H9 (cell line): ENCODE results near the gene NCOA1. TPM values are rescaled to one million over a fixed set of nuclear protein-coding genes. Genes with fewer than 3 reads are reported as not detected.

Experiments used
- DNase-seq: peaks from one replicate; pipeline ENCODE4 v3.0.0-alpha.2; 2017
- H2AFZ ChIP-seq: one replicate; pipeline ENCODE4 v1.6.1; 2013; ENCODE audit warnings: mild to moderate bottlenecking, low read length, control low read depth, moderate library complexity
- H2AK5ac ChIP-seq: 2 replicates; pipeline ENCODE4 v1.6.1; 2013; ENCODE audit warnings: low read length, control low read depth, mixed read lengths; ENCODE audit not compliant: insufficient read length
- H2BK120ac ChIP-seq: one replicate; pipeline ENCODE4 v1.6.1; 2013; ENCODE audit warnings: low read depth, mild to moderate bottlenecking, low read length, control low read depth, inconsistent platforms; ENCODE audit not compliant: poor library complexity, severe bottlenecking
- H2BK12ac ChIP-seq: 2 replicates; pipeline ENCODE4 v1.6.1; 2013; ENCODE audit warnings: low read length, control low read depth, mixed read lengths, low read depth; ENCODE audit not compliant: insufficient read length
- H2BK15ac ChIP-seq: 2 replicates; pipeline ENCODE4 v1.6.1; 2013; ENCODE audit warnings: low read depth, low read length, control low read depth
- H2BK20ac ChIP-seq: one replicate; pipeline ENCODE4 v1.6.1; 2013; ENCODE audit warnings: low read depth, mild to moderate bottlenecking, low read length, control low read depth, inconsistent platforms; ENCODE audit not compliant: poor library complexity, severe bottlenecking
- H2BK5ac ChIP-seq: 2 replicates; pipeline ENCODE4 v1.6.1; 2013; ENCODE audit warnings: low read length, control low read depth, mixed read lengths; ENCODE audit not compliant: insufficient read length
- H3K14ac ChIP-seq: 2 replicates; pipeline ENCODE4 v1.6.1; 2013; ENCODE audit warnings: low read length, control low read depth; ENCODE audit not compliant: insufficient read depth
- H3K18ac ChIP-seq: 2 replicates; pipeline ENCODE4 v1.6.1; 2013; ENCODE audit warnings: low read depth, mild to moderate bottlenecking, mixed read lengths, low read length, control low read depth; ENCODE audit not compliant: insufficient read length
- H3K23ac ChIP-seq: 2 replicates; pipeline ENCODE4 v1.6.1; 2013; ENCODE audit warnings: low read length, control low read depth, mixed read lengths, low read depth; ENCODE audit not compliant: insufficient read length
- H3K23me2 ChIP-seq: 2 replicates; pipeline ENCODE4 v1.6.1; 2013; ENCODE audit warnings: low read depth, mild to moderate bottlenecking, mixed read lengths, low read length, control low read depth; ENCODE audit not compliant: insufficient read length, poor library complexity, severe bottlenecking
- H3K27ac ChIP-seq: 2 replicates; pipeline ENCODE4 v1.5.1; 2013; ENCODE audit warnings: low read length, control low read depth, mixed read lengths, low read depth; ENCODE audit not compliant: insufficient read length
- H3K27me3 ChIP-seq: 2 replicates; pipeline ENCODE4 v1.6.1; 2013; ENCODE audit warnings: low read length, control low read depth, inconsistent platforms; ENCODE audit not compliant: insufficient read depth
- H3K4ac ChIP-seq: 2 replicates; pipeline ENCODE4 v1.6.1; 2013; ENCODE audit warnings: low read depth, mild to moderate bottlenecking, control low read depth, inconsistent platforms, low read length, moderate library complexity
- H3K4me1 ChIP-seq: 2 replicates; pipeline ENCODE4 v1.6.1; 2013; ENCODE audit warnings: low read length, control low read depth, inconsistent platforms; ENCODE audit not compliant: insufficient read depth
- H3K4me2 ChIP-seq: 2 replicates; pipeline ENCODE4 v1.6.1; 2013; ENCODE audit warnings: low read length, control low read depth, mixed read lengths; ENCODE audit not compliant: insufficient read length, insufficient read depth
- H3K56ac ChIP-seq: 2 replicates; pipeline ENCODE4 v1.6.1; 2013; ENCODE audit warnings: low read depth, mild to moderate bottlenecking, mixed read lengths, low read length, control low read depth; ENCODE audit not compliant: insufficient read length
- H3K79me1 ChIP-seq: 2 replicates; pipeline ENCODE4 v1.6.1; 2013; ENCODE audit warnings: low read depth, mild to moderate bottlenecking, moderate library complexity, low read length, control low read depth, inconsistent platforms; ENCODE audit not compliant: insufficient read depth, poor library complexity, severe bottlenecking
- H3K79me2 ChIP-seq: 2 replicates; pipeline ENCODE4 v1.6.1; 2013; ENCODE audit warnings: low read length, control low read depth, inconsistent platforms; ENCODE audit not compliant: insufficient read depth
- H3K9ac ChIP-seq: 2 replicates; pipeline ENCODE4 v1.6.1; 2013; ENCODE audit warnings: low read length, control low read depth, mixed read lengths; ENCODE audit not compliant: insufficient read length; ENCODE audit errors: extremely low read depth
- H3K9me3 ChIP-seq: one replicate; pipeline ENCODE4 v1.6.1; 2013; ENCODE audit warnings: low read depth, low read length, inconsistent platforms; ENCODE audit not compliant: control insufficient read depth
- H3T11ph ChIP-seq: one replicate; pipeline ENCODE4 v1.6.1; 2013; ENCODE audit warnings: mild to moderate bottlenecking, low read length, control low read depth, inconsistent platforms
- H4K20me1 ChIP-seq: one replicate; pipeline ENCODE4 v1.6.1; 2013; ENCODE audit not compliant: control insufficient read depth, insufficient read length, insufficient read depth
- H4K5ac ChIP-seq: 2 replicates; pipeline ENCODE4 v1.6.1; 2013; ENCODE audit warnings: low read depth, mild to moderate bottlenecking, mixed read lengths, low read length, control low read depth; ENCODE audit not compliant: insufficient read length
- H4K8ac ChIP-seq: replicated peaks from 2 replicates; pipeline ENCODE4 v1.6.1; 2013; ENCODE audit warnings: low read length, control low read depth, mixed read lengths, low read depth; ENCODE audit not compliant: insufficient read length
- H4K91ac ChIP-seq: 2 replicates; pipeline ENCODE4 v1.6.1; 2013; ENCODE audit warnings: low read depth, mild to moderate bottlenecking, moderate library complexity, mixed read lengths, low read length, control low read depth; ENCODE audit not compliant: insufficient read length
- H3K27ac Mint-ChIP-seq, 3 experiments: 2 replicates in 2 of 3; 3 replicates in 1 of 3; pipeline ENCODE4 v1.8.0; 2020 to 2021; ENCODE audit warnings: mixed read lengths in 3 of 3, mild to moderate bottlenecking in 1 of 3, moderate library complexity in 1 of 3
- H3K27me3 Mint-ChIP-seq: 2 replicates; pipeline ENCODE4 v1.8.0; 2021; ENCODE audit warnings: low read depth, mild to moderate bottlenecking, moderate library complexity, mixed read lengths
- H3K36me3 Mint-ChIP-seq, 3 experiments: 2 replicates in 2 of 3; 3 replicates in 1 of 3; pipeline ENCODE4 v1.8.0; 2020 to 2021; ENCODE audit warnings: low read depth in 3 of 3, mixed read lengths in 3 of 3; ENCODE audit not compliant: insufficient read depth in 1 of 3
- H3K4me1 Mint-ChIP-seq, 2 experiments: 2 replicates each; pipeline ENCODE4 v1.8.0; 2020; ENCODE audit warnings: mixed read lengths in 2 of 2
- H3K4me3 Mint-ChIP-seq, 2 experiments: 2 replicates in 1 of 2; 3 replicates in 1 of 2; pipeline ENCODE4 v1.8.0; 2020 to 2021; ENCODE audit warnings: mild to moderate bottlenecking in 2 of 2, mixed read lengths in 2 of 2, moderate library complexity in 1 of 2
- H3K9me3 Mint-ChIP-seq, 2 experiments: 2 replicates in 1 of 2; 3 replicates in 1 of 2; pipeline ENCODE4 v1.8.0; 2020; ENCODE audit warnings: mild to moderate bottlenecking in 2 of 2, mixed read lengths in 2 of 2, moderate library complexity in 1 of 2
- WGBS: extraction: QIAGEN DNeasy Blood & Tissue Kit; methylation state at CpG from one replicate; pipeline ENCODE4 v1.1.7; 2013; ENCODE audit warnings: missing lambda C conversion rate, low lambda C conversion rate, mixed read lengths; ENCODE audit not compliant: insufficient read length; ENCODE audit errors: extremely low coverage; 5-methylcytosine and 5-hydroxymethylcytosine counted together
- total RNA-seq: library from RNA; stranded (reverse); gene quantifications from 2 replicates; pipeline ENCODE4 v1.2.1, GENCODE V29; 2021
- TF ChIP-seq, protein P1 (sequence below): fragments of 200-600 bp; sonication (generic); conservative IDR thresholded peaks from 3 replicates; pipeline ENCODE4 v1.8.0; 2021; ENCODE audit warnings: antibody characterized with exemption, mild to moderate bottlenecking

The NCOA1 gene
- total RNA-seq, 1 experiment from 2014 or later, result 14.8 TPM

DNA sequence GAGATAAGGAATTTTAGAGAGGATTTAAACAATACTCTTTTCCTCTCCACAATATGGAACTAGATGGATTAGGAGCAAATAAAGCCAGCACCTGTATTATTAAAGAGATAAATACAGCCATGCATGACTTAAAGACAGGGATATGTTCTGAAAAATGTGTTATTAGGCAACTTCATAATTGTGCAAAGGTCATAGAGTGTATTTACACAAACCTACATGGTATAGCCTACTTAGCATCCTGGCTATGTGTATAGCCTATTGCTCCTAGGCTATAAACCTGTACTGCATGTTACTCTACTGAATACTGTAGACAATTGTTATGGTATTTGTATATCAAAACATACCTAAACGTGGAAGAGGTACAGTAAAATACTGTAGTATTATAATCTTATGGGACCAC, 249.1 kb downstream of the NCOA1 start:
- Mint-ChIP-seq H3K27me3 (no peaks in the 10 kb centered on the region), H3K9me3 (no peaks in the 10 kb centered on the region), H3K4me3 (no peak overlapping the region), H3K4me1 (peaks cover 0 to 3% of the 10 kb centered on the region in 2 experiments; a peak in 1 of 4 replicates), H3K27ac (no peak overlapping the region), H3K36me3 (no peaks in the 10 kb centered on the region)
- no peaks in the 10 kb centered on the region for H3K79me2 ChIP-seq
- H2BK120ac ChIP-seq, result no peak overlapping the region
- TF ChIP-seq, protein P1, sequence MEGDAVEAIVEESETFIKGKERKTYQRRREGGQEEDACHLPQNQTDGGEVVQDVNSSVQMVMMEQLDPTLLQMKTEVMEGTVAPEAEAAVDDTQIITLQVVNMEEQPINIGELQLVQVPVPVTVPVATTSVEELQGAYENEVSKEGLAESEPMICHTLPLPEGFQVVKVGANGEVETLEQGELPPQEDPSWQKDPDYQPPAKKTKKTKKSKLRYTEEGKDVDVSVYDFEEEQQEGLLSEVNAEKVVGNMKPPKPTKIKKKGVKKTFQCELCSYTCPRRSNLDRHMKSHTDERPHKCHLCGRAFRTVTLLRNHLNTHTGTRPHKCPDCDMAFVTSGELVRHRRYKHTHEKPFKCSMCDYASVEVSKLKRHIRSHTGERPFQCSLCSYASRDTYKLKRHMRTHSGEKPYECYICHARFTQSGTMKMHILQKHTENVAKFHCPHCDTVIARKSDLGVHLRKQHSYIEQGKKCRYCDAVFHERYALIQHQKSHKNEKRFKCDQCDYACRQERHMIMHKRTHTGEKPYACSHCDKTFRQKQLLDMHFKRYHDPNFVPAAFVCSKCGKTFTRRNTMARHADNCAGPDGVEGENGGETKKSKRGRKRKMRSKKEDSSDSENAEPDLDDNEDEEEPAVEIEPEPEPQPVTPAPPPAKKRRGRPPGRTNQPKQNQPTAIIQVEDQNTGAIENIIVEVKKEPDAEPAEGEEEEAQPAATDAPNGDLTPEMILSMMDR, result no peak
- no peaks in the 10 kb centered on the region for H4K20me1 ChIP-seq
- no peak overlapping the region for H3K4me2 ChIP-seq
- H3K56ac ChIP-seq, result no peak overlapping the region
- H2BK12ac ChIP-seq, result no peak overlapping the region
- no peak overlapping the region for H3K14ac ChIP-seq
- H4K8ac ChIP-seq, result no peak overlapping the region
- WGBS, result no CpG with 5 or more reads among the region's 1 CpG
- no peak for DNase-seq
- H2BK5ac ChIP-seq, result no peak overlapping the region
- H3K18ac ChIP-seq, result no peak overlapping the region
- H3K23me2 ChIP-seq, result no peaks in the 10 kb centered on the region
- no peak overlapping the region for H2AK5ac ChIP-seq
- H2BK15ac ChIP-seq, result no peak overlapping the region
- H4K5ac ChIP-seq, result no peak overlapping the region
- H2AFZ ChIP-seq, result no peak overlapping the region
- no peaks in the 10 kb centered on the region for H3K4me1 ChIP-seq
- H3K79me1 ChIP-seq, result no peaks in the 10 kb centered on the region
- H3K27me3 ChIP-seq, result no peaks in the 10 kb centered on the region
- H3K9me3 ChIP-seq, result no peaks in the 10 kb centered on the region
- no peak overlapping the region for H4K91ac ChIP-seq
- H3K27ac ChIP-seq, result no peak overlapping the region
- no peak overlapping the region for H3K23ac ChIP-seq
- no peak overlapping the region for H2BK20ac ChIP-seq
- H3K4ac ChIP-seq, result no peak overlapping the region
- no peak overlapping the region for H3K9ac ChIP-seq
- no peak overlapping the region for H3T11ph ChIP-seq
